ENCODE data around the gene RAB17.

- TF ChIP-seq CTCF (IDR thresholded peaks at IDR 0.05; ENCODE audit: low read length) (no peak), EZH2 (optimal IDR thresholded peaks at IDR 0.05; ENCODE audit: low read depth, low read length) (no peak), EZH2phosphoT487 (IDR thresholded peaks at IDR 0.05; ENCODE audit: low read length) (no peak)
These were observed 4.0 kb upstream of the RAB17 start for GRCh38 chr2:237594514-237594871.
